PC-9 (cell line): ENCODE results near the gene FUT1. TPM values are rescaled to one million over a fixed set of nuclear protein-coding genes. Genes with fewer than 3 reads are reported as not detected.

ENCODE experiments used
- BruUV-seq: library from RNA; stranded (reverse); fragments of 400-500 nt; replicated peaks from 2 replicates; lab custom pipeline; 2021; lab: Mats Ljungman, UMichigan
- CTCF ChIA-PET: fragments of 300-600 bp; sonication (Branson Sonifier 250); formaldehyde crosslinking; loops from one replicate; lab custom pipeline; 2022; ENCODE audit warnings: antibody characterized with exemption; lab: Charles Lee
- POLR2A ChIA-PET: fragments of 300-600 bp; sonication (Branson Sonifier 250); formaldehyde crosslinking; loops from one replicate; lab custom pipeline; 2022; ENCODE audit warnings: antibody characterized with exemption; ENCODE audit not compliant: unreplicated experiment; lab: Charles Lee
- DNase-seq, 2 experiments: peaks; one replicate each; pipeline versions ENCODE4 v3.0.0 to v3.0.0-alpha.2; 2015 to 2022; ENCODE audit warnings: mixed read lengths in 1 of 2
- H2AFZ ChIP-seq: fragments of 200-600 bp; sonication (generic); 2 replicates; pipeline ENCODE4 v1.8.1; 2017; ENCODE audit warnings: antibody characterized with exemption
- H3F3A ChIP-seq: fragments of 200-600 bp; sonication (generic); 2 replicates; pipeline ENCODE4 v1.8.1; 2017; ENCODE audit warnings: antibody characterized with exemption, mild to moderate bottlenecking, low read depth; ENCODE audit not compliant: insufficient read depth
- H3K27ac ChIP-seq: fragments of 200-600 bp; sonication (generic); 2 replicates; pipeline ENCODE4 v1.6.1; 2016; ENCODE audit warnings: mixed run types
- H3K27me3 ChIP-seq: fragments of 200-600 bp; sonication (generic); 2 replicates; pipeline ENCODE4 v1.6.1; 2016; ENCODE audit warnings: low read depth, mixed run types; ENCODE audit not compliant: insufficient read depth
- H3K36me3 ChIP-seq: fragments of 200-600 bp; sonication (generic); 2 replicates; pipeline ENCODE4 v1.6.1; 2016; ENCODE audit warnings: low read depth, mixed run types
- H3K4me1 ChIP-seq: fragments of 200-600 bp; sonication (generic); replicated peaks from 2 replicates; pipeline ENCODE4 v1.6.1; 2016; ENCODE audit warnings: mixed run types; ENCODE audit not compliant: insufficient read depth
- H3K4me2 ChIP-seq: fragments of 200-600 bp; sonication (generic); 2 replicates; pipeline ENCODE4 v1.6.1; 2017; ENCODE audit warnings: mixed run types
- H3K4me3 ChIP-seq: fragments of 200-600 bp; sonication (generic); 2 replicates; pipeline ENCODE4 v1.6.1; 2016; ENCODE audit warnings: mixed run types
- H3K79me2 ChIP-seq: fragments of 200-600 bp; sonication (generic); 2 replicates; pipeline ENCODE4 v1.6.1; 2017; ENCODE audit warnings: low read depth, mixed run types
- H3K9me2 ChIP-seq: fragments of 200-600 bp; sonication (generic); 2 replicates; pipeline ENCODE4 v1.8.1; 2017; ENCODE audit warnings: mild to moderate bottlenecking; ENCODE audit not compliant: insufficient read depth
- H3K9me3 ChIP-seq: fragments of 200-600 bp; sonication (generic); 2 replicates; pipeline ENCODE4 v1.8.1; 2016; ENCODE audit warnings: low read depth; ENCODE audit not compliant: insufficient read depth
- H4K20me1 ChIP-seq: fragments of 200-600 bp; sonication (generic); 2 replicates; pipeline ENCODE4 v1.8.1; 2017; ENCODE audit not compliant: insufficient read depth
- EZH2 ChIP-seq: fragments of 200-600 bp; sonication (generic); IDR thresholded peaks from 2 replicates; pipeline ENCODE4 v1.8.0; 2017; ENCODE audit warnings: antibody characterized with exemption, low read depth
- intact Hi-C: fragments of 100-400 bp; cut with micrococcal nuclease; formaldehyde crosslinking; loops from one replicate; pipeline ENCODE4 v1.10.0; 2022; ENCODE audit not compliant: unreplicated experiment
- total RNA-seq: library from RNA; stranded (reverse); gene quantifications from 2 replicates; pipeline ENCODE4 v1.2.3, GENCODE V29; 2021
- TF ChIP-seq, protein P1 (sequence below): fragments of 200-600 bp; sonication (generic); conservative IDR thresholded peaks from 2 replicates; pipeline ENCODE4 v1.6.1; 2017; ENCODE audit warnings: mixed run types, antibody characterized with exemption, mild to moderate bottlenecking, moderate library complexity

The FUT1 gene
- total RNA-seq, 1 experiment from 2014 or later = 7.9 TPM

DNA sequence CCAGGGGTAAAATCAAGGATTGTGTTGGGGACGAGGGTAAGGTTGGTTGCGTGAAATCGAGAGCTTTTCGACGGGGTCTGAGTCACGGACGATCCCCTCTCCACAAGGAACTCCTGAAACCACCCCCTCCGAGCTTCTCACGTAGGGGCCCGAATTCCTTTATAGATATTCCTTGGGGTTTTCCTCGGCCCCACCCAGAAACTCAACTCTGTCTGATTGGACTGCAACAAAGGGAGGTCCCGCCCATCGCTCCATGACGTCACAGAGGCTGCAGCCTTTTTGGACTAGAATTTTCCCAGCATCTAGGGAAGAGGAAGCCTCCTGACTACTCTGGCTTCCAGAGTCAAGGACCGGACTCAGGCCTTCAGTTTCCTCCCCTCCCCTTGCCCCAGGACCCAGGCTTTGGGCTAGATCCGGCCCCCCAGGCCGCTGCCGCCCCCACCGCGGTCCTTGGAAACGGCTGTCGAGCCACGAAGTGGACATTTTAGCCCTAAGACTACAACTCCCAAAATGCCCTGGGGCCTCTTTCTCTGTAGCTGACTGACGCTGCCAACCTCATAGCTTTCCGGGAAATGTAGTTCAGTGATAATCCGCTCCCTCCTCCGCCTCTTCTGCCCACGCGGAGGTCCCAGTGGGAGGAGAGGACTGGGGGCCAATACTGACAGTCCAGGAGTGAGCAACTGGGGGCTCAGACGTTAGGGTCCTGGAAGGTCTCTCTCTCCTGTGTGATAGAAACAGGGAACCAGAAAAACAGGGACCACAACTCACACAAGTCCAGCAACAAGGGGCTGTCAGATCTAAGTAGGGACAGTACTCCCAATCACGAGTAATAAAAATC, 5.5 kb downstream of the FUT1 start, which contains the start of gene IZUMO1:
Gene IZUMO1, minus strand, starts transcription at position 172 of the 838 bp plus-strand sequence. CDS start 1,050 bp downstream, outside the sequence.
- H3K27me3 ChIP-seq = no peaks in the 10 kb centered on the region
- ChIA-PET POLR2A (interaction anchor here (0.7 kb wide), 1 partner anchor 272 kb away, joined by 10 read pairs; no protein-coding TSS in a partner anchor), CTCF (interaction anchor here (0.6 to 1.0 kb wide), 3 partner anchors 8 to 266 kb away, joined by 3 to 4 read pairs (median 3); no protein-coding TSS in a partner anchor)
- H3K9me3 ChIP-seq = no peaks in the 10 kb centered on the region
- 0 out of 2 replicates have a peak, but pooled peaks cover 10% of the 10 kb centered on the region for H3K36me3 ChIP-seq
- H3K79me2 ChIP-seq = peaks cover 27% of the 10 kb centered on the region
- H4K20me1 ChIP-seq = no peaks in the 10 kb centered on the region; the same call in 1 of the 2 replicates
- H3K27ac ChIP-seq = no peak within 1 kb of the TSS
- no peaks in the 10 kb centered on the region for H3K9me2 ChIP-seq
- peak within 1 kb of the TSS; percentile 60 for H3K4me3 ChIP-seq
- H3F3A ChIP-seq = peaks cover 18% of the 10 kb centered on the region
- no peak for TF ChIP-seq EZH2
- TF ChIP-seq, protein P1, sequence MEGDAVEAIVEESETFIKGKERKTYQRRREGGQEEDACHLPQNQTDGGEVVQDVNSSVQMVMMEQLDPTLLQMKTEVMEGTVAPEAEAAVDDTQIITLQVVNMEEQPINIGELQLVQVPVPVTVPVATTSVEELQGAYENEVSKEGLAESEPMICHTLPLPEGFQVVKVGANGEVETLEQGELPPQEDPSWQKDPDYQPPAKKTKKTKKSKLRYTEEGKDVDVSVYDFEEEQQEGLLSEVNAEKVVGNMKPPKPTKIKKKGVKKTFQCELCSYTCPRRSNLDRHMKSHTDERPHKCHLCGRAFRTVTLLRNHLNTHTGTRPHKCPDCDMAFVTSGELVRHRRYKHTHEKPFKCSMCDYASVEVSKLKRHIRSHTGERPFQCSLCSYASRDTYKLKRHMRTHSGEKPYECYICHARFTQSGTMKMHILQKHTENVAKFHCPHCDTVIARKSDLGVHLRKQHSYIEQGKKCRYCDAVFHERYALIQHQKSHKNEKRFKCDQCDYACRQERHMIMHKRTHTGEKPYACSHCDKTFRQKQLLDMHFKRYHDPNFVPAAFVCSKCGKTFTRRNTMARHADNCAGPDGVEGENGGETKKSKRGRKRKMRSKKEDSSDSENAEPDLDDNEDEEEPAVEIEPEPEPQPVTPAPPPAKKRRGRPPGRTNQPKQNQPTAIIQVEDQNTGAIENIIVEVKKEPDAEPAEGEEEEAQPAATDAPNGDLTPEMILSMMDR = no peak
- peak; percentile 70 to 76 for DNase-seq
- peak within 1 kb of the TSS; percentile 81 for H3K4me2 ChIP-seq
- intact Hi-C loops = no loop called here
- BruUV-seq = TSS peak; percentile 39
- H3K4me1 ChIP-seq = peaks cover 8% of the 10 kb centered on the region
- H2AFZ ChIP-seq = peak within 1 kb of the TSS; percentile 58; the same call in 1 of the 2 replicates

DNA sequence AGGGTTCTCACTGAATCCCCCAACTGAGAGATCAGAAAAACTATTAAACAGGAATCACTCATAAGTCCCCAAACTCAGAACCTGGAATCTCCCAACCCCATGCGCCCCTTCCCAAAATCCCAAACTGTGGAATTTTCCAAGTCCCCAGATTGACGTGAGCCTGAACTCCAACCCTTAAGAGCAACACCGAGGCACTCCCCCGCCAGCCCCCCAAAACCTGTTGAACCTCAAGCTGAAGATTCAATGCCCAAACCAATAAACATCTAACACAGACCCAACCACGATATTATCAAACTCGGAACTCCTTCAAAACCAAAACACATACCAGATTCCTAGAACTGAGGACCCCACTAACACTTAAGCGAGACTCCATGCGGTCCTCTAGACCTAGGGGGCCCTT, 6.3 kb downstream of the FUT1 start:
- no TSS peak for BruUV-seq
- H3K27ac ChIP-seq = no peak overlapping the region
- intact Hi-C loops = no loop called here
- ChIA-PET POLR2A (interaction anchor here (0.7 kb wide), 1 partner anchor 273 kb away, joined by 10 read pairs; no protein-coding TSS in a partner anchor), CTCF (interaction anchor here (0.7 kb wide), 1 partner anchor 103 kb away, joined by 3 read pairs; no protein-coding TSS in a partner anchor)
- H3K27me3 ChIP-seq = no peaks in the 10 kb centered on the region
- peaks cover 16% of the 10 kb centered on the region for H3F3A ChIP-seq
- H3K9me2 ChIP-seq = no peaks in the 10 kb centered on the region
- H3K9me3 ChIP-seq = no peaks in the 10 kb centered on the region
- H2AFZ ChIP-seq = no peak overlapping the region
- no peak overlapping the region for H3K4me3 ChIP-seq
- H3K36me3 ChIP-seq = 0 out of 2 replicates have a peak, but pooled peaks cover 10% of the 10 kb centered on the region
- H3K4me2 ChIP-seq = peak overlapping the region; percentile 81; the same call in 1 of the 2 replicates
- TF ChIP-seq EZH2 = no peak
- TF ChIP-seq, protein P1 = no peak
- H3K79me2 ChIP-seq = peaks cover 19% of the 10 kb centered on the region
- no peak for DNase-seq
- no peaks in the 10 kb centered on the region for H4K20me1 ChIP-seq
- peaks cover 2% of the 10 kb centered on the region for H3K4me1 ChIP-seq

DNA sequence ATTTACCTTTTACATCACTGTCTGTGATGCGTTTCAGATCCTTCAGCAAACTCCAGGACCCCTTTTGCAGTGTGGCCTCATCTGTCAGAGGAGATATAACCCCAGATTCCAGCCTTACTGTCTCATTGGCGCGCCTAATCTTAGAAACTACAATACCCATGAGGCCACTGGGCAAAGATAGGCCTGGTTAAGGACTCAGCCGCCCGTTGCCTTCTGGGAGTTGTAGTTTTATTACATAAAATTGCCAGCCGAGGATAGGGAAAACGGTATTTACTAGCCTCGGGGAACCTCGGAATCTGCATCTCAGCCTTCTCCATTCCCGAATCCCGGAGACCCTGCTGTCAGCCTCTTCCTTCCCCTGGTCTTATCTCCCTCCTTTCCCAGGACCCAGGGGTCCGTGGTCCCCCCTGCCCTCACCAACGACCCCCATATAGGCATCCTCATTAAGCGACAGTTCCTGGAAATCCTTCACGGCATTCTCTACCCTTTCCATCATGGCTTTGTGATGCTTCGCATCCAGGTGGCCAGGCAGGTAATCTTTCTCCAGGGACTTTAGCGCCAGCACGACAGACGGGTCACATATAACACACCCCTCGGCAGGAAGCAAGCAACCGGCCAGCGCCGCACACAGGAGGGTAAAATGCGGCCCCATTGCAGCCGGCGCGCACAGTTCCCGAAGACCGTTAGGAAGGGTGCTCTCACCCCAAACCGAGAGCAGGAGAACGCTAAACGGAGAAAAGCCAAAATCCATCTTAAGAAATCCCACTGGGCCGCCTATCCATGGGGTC, 7.0 kb downstream of the FUT1 start:
- POLR2A ChIA-PET = interaction anchor here (0.6 kb wide), 1 partner anchor 274 kb away, joined by 3 read pairs; no protein-coding TSS in a partner anchor
- H3K79me2 ChIP-seq = peaks cover 12% of the 10 kb centered on the region
- no peak overlapping the region for H3K4me3 ChIP-seq
- H3K4me2 ChIP-seq = no peak overlapping the region
- H3K27ac ChIP-seq = no peak overlapping the region
- DNase-seq = peak; percentile 47 to 66
- H2AFZ ChIP-seq = no peak overlapping the region
- no peaks in the 10 kb centered on the region for H3K9me2 ChIP-seq
- CTCF ChIA-PET = interaction anchor here (0.6 kb wide), 1 partner anchor 12 kb away, joined by 9 read pairs; no protein-coding TSS in a partner anchor
- H4K20me1 ChIP-seq = no peaks in the 10 kb centered on the region
- no peaks in the 10 kb centered on the region for H3K27me3 ChIP-seq
- 0 out of 2 replicates have a peak, but pooled peaks cover 5% of the 10 kb centered on the region for H3K36me3 ChIP-seq
- H3K9me3 ChIP-seq = no peaks in the 10 kb centered on the region
- H3F3A ChIP-seq = peaks cover 16% of the 10 kb centered on the region
- no peaks in the 10 kb centered on the region; the same call in 1 of the 2 replicates for H3K4me1 ChIP-seq
- no TSS peak for BruUV-seq
- intact Hi-C loops = no loop called here
- TF ChIP-seq EZH2 = no peak
- TF ChIP-seq, protein P1 = no peak
